ENCODE measurements around the gene PARP11.

GRCh38 chr12:3833670-3834310 is 39.4 kb downstream of the PARP11 start:
- no peak for TF ChIP-seq EZH2 (IDR thresholded peaks at IDR 0.05; ENCODE audit: insufficient read depth, low read length)
- no peak for TF ChIP-seq CTCF (IDR thresholded peaks at IDR 0.05; ENCODE audit: insufficient read depth, low read depth, low read length)
